ENCODE data around the gene UGT1A5.

Gene UGT1A5

GRCh38 chr2:233791151-233791882 is 78.6 kb downstream of the UGT1A5 start:
- no peak for DNase-seq

- no peak for DNase-seq
Measured at GRCh38 chr2:233791883-233792329, 79.2 kb downstream of the UGT1A5 start.

- no peak for DNase-seq
Measured at GRCh38 chr2:233792720-233793119, 80.0 kb downstream of the UGT1A5 start.

- no peak for DNase-seq
Measured at GRCh38 chr2:233793465-233794127, 80.9 kb downstream of the UGT1A5 start.

GRCh38 chr2:233794128-233794658 is 81.5 kb downstream of the UGT1A5 start:
- no peak for DNase-seq

GRCh38 chr2:233795735-233796171 is 83.0 kb downstream of the UGT1A5 start:
- no peak for DNase-seq

- no peak for DNase-seq
Measured at GRCh38 chr2:233796254-233796653, 83.5 kb downstream of the UGT1A5 start.

- no peak for DNase-seq
Measured at GRCh38 chr2:233798335-233799086, 85.8 kb downstream of the UGT1A5 start.

GRCh38 chr2:233799087-233799665 is 86.5 kb downstream of the UGT1A5 start:
- no peak for DNase-seq

- DNase-seq: no peak
Measured at GRCh38 chr2:233799716-233800115, 87.0 kb downstream of the UGT1A5 start.

GRCh38 chr2:233800208-233800607 is 87.5 kb downstream of the UGT1A5 start:
- no peak for DNase-seq

- no peak for DNase-seq
Measured at GRCh38 chr2:233801357-233802131, 88.8 kb downstream of the UGT1A5 start.

- no peak for DNase-seq
Measured at GRCh38 chr2:233802132-233802815, 89.6 kb downstream of the UGT1A5 start.

- DNase-seq: no peak
Measured at GRCh38 chr2:233803292-233803911, 90.7 kb downstream of the UGT1A5 start.

- no peak for DNase-seq
Measured at GRCh38 chr2:233803994-233804393, 91.3 kb downstream of the UGT1A5 start.

- DNase-seq: no peak
Measured at GRCh38 chr2:233807215-233807865, 94.6 kb downstream of the UGT1A5 start.

- no peak for DNase-seq
Measured at GRCh38 chr2:233807966-233808935, 95.5 kb downstream of the UGT1A5 start.

- no peak for DNase-seq
Measured at GRCh38 chr2:233810385-233810784, 97.7 kb downstream of the UGT1A5 start.

- no peak for DNase-seq
Measured at GRCh38 chr2:233811087-233811486, 98.4 kb downstream of the UGT1A5 start.

All from NCI-H2227 treated with DMSO at 0.1 percent for 48 hours (cell line).